Neural crest cell (in vitro differentiated cells): ENCODE results near the gene ZFP57. TPM values are rescaled to one million over a fixed set of nuclear protein-coding genes. Genes with fewer than 3 reads are reported as not detected.
"Not testable (repeated sequence)": the region's sequence is repeated elsewhere in the genome, so short reads cannot be mapped to it uniquely, and the experiment has no call there.

Source experiments
- DNase-seq: peaks from one replicate; pipeline ENCODE4 v3.0.0; 2021; ENCODE audit warnings: low read depth, mixed read lengths, low spot score
- H3K27ac Mint-ChIP-seq: one replicate; pipeline ENCODE4 v1.8.0; 2021; ENCODE audit warnings: mild to moderate bottlenecking, mixed read lengths; ENCODE audit not compliant: unreplicated experiment
- H3K27me3 Mint-ChIP-seq: 2 replicates; pipeline ENCODE4 v1.8.0; 2021; ENCODE audit warnings: low read depth, mild to moderate bottlenecking, mixed read lengths
- H3K36me3 Mint-ChIP-seq: 2 replicates; pipeline ENCODE4 v1.8.0; 2021; ENCODE audit warnings: low read depth, mild to moderate bottlenecking, mixed read lengths
- H3K4me1 Mint-ChIP-seq: 2 replicates; pipeline ENCODE4 v1.8.0; 2021; ENCODE audit warnings: mixed read lengths
- H3K4me3 Mint-ChIP-seq: one replicate; pipeline ENCODE4 v1.8.0; 2021; ENCODE audit warnings: mild to moderate bottlenecking, mixed read lengths
- H3K9me3 Mint-ChIP-seq: 2 replicates; pipeline ENCODE4 v1.8.0; 2021; ENCODE audit warnings: mixed read lengths
- CTCF ChIP-seq: fragments of 200-600 bp; sonication (generic); conservative IDR thresholded peaks from 2 replicates; pipeline ENCODE4 v1.5.0; 2021; ENCODE audit warnings: antibody characterized with exemption, mild to moderate bottlenecking
- total RNA-seq: library from RNA; stranded (reverse); gene quantifications from 2 replicates; pipeline ENCODE4 v1.2.1, GENCODE V29; 2021

ZFP57 gene
- total RNA-seq, 1 donor from 2014 or later = not detected

GRCh38 chr6:29676981-29677601 lies 3.9 kb downstream of the ZFP57 start:
- no peaks in the 10 kb centered on the region for H3K36me3 Mint-ChIP-seq
- H3K4me3 Mint-ChIP-seq = no peak overlapping the region
- peaks cover 4% of the 10 kb centered on the region for H3K9me3 Mint-ChIP-seq
- H3K27ac Mint-ChIP-seq = no peak overlapping the region
- peaks cover 8% of the 10 kb centered on the region for H3K27me3 Mint-ChIP-seq
- no peak for DNase-seq
- H3K4me1 Mint-ChIP-seq = peaks cover 5% of the 10 kb centered on the region
- no peak for TF ChIP-seq CTCF

- Mint-ChIP-seq H3K4me1 (peaks cover 5% of the 10 kb centered on the region), H3K27me3 (peaks cover 21% of the 10 kb centered on the region), H3K27ac (no peak overlapping the region), H3K9me3 (peaks cover 4% of the 10 kb centered on the region), H3K4me3 (no peak overlapping the region), H3K36me3 (no peaks in the 10 kb centered on the region)
- no peak for TF ChIP-seq CTCF
- no peak for DNase-seq
Measured at GRCh38 chr6:29675561-29675960, 5.4 kb downstream of the ZFP57 start.

GRCh38 chr6:29674008-29674407 lies 6.9 kb downstream of the ZFP57 start:
- H3K9me3 Mint-ChIP-seq = peaks cover 4% of the 10 kb centered on the region
- no peaks in the 10 kb centered on the region for H3K36me3 Mint-ChIP-seq
- peaks cover 25% of the 10 kb centered on the region for H3K27me3 Mint-ChIP-seq
- H3K27ac Mint-ChIP-seq = no peak overlapping the region
- no peak overlapping the region for H3K4me3 Mint-ChIP-seq
- DNase-seq = no peak
- peaks cover 5% of the 10 kb centered on the region for H3K4me1 Mint-ChIP-seq
- TF ChIP-seq CTCF = no peak

GRCh38 chr6:29673161-29673560 lies 7.8 kb downstream of the ZFP57 start:
- H3K27me3 Mint-ChIP-seq = peaks cover 30% of the 10 kb centered on the region
- no peaks in the 10 kb centered on the region for H3K36me3 Mint-ChIP-seq
- no peak overlapping the region for H3K27ac Mint-ChIP-seq
- peaks cover 4% of the 10 kb centered on the region for H3K9me3 Mint-ChIP-seq
- peaks cover 5% of the 10 kb centered on the region for H3K4me1 Mint-ChIP-seq
- H3K4me3 Mint-ChIP-seq = no peak overlapping the region
- DNase-seq = no peak
- no peak for TF ChIP-seq CTCF

GRCh38 chr6:29672116-29672515 lies 8.8 kb downstream of the ZFP57 start:
- not testable (repeated sequence) for DNase-seq, H3K4me3 Mint-ChIP-seq, H3K27ac Mint-ChIP-seq, H3K36me3 Mint-ChIP-seq, H3K9me3 Mint-ChIP-seq
- Mint-ChIP-seq H3K27me3 (peaks cover 40% of the 10 kb centered on the region), H3K4me1 (peaks cover 14% of the 10 kb centered on the region)

- peaks cover 45% of the 10 kb centered on the region for H3K27me3 Mint-ChIP-seq
- TF ChIP-seq CTCF = no peak
- H3K27ac Mint-ChIP-seq = no peak overlapping the region
- peaks cover 4% of the 10 kb centered on the region for H3K9me3 Mint-ChIP-seq
- no peak for DNase-seq
- no peak overlapping the region for H3K4me3 Mint-ChIP-seq
- no peaks in the 10 kb centered on the region for H3K36me3 Mint-ChIP-seq
- peaks cover 17% of the 10 kb centered on the region for H3K4me1 Mint-ChIP-seq
Measured at GRCh38 chr6:29671026-29671425, 9.9 kb downstream of the ZFP57 start.
